Activated CD4-positive, alpha-beta T cell treated with anti-CD3 and anti-CD28 coated beads, Interleukin-2, amount 50 U/mL, for 16 hours (primary cell): Measurements from ENCODE around the gene UCP3.

Source experiments
- DNase-seq: peaks from one replicate; pipeline ENCODE4 v3.0.0-alpha.2; 2020

Gene UCP3, protein sequence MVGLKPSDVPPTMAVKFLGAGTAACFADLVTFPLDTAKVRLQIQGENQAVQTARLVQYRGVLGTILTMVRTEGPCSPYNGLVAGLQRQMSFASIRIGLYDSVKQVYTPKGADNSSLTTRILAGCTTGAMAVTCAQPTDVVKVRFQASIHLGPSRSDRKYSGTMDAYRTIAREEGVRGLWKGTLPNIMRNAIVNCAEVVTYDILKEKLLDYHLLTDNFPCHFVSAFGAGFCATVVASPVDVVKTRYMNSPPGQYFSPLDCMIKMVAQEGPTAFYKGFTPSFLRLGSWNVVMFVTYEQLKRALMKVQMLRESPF

DNA sequence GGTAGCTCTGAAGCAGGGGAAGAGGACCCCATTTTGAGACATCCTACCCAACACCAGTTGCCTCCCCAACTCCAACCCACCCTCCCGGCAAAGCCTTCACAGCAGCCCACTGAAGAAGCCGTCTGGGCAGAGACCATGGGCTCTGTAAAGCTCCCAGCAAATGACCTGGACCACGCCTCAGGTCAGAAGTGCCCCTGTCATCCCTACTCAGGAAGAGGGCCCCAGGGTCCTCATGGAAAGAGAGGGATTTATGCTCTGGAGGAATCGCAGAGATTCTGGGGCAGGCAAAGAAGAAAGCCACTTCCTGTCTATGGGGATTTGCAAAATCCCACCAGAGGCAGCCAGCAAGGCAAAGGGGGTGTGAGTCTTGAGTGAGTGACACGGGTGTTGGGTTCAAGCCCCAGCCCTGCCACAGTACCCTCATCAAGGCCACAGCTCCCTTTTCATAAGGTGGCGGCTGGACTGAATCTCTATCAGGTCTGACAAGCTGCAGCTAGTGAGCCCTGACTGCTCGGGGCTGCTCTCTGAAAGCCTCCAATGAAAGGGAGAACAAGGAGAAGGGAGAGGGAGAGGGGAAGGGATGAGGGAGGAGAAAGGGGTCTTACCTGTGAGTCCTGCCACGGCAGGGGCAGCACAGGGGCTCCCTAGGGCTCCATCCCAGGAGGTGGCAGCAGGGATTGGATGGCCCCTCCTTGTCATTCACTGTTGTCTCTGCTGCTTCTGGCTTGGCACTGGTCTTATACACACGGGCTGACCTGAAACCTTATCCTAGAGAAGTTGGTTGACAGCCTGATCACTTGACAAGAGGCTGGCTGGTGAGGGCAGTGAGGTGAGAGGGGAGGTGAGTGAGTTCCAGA, at the start of gene UCP3:
TSS of gene UCP3 (minus strand) at position 713 of the 857 bp plus-strand sequence. CDS start 2,043 bp downstream, outside the sequence.
- no peak for DNase-seq

DNA sequence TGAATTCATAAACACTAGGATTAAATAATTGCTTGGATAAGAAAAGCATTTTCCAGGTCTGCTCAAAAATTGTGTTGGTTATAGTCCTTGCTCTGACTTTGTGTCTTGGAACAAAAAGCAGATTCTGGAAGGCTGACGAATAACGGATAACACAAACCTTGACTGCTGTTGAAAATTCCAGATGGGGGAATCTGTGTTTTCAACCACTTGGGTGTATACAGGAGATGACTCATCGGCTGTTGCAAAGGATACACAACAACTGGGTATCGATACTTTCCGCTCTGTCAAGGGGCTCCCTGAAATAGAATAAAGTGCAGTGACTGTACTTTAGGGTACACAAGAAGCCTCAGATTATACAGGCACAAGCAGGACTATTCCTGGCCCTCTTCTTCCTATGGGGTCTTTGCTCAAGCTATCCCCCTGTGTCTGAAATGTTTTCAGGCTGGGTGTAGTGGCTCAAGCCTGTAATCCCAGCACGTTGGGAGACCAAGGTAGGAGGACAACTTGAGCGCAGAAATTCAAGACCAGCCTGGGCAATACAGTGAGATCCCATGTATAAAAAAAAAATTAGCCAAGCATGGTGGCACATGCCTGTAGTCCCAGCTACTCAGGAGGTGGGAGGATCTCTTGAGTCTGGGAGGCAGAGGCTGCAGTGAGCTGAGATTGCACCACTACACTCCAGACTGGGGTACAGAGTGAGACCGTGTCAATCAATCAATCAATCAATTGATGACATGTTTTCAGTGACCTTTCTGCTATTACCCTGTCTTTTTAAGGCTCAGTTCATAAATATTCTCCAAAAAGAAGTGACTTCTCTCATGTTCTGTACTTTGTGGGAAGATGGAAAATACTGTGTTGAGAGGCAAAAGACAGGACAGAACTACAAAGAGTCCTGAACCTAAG, 48.6 kb upstream of the UCP3 start:
- DNase-seq = no peak

DNA sequence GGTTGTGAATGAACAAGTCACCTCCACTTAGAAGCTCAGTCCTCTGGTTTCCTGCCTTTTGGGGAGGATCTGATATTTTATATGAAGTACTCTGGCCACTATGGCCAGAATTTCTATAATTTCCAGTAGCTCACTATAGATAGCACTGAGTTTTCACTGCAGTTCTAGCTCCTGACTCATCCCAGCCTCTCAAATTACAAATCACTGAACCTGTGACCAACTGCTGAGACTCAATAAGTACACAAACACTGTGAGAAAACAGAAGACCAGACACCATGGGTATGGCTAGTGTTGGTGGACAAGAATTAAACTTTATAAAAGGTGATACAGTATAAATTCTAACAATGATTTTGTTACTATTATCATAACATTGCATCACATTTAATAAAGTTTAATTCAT, 47.1 kb upstream of the UCP3 start:
- DNase-seq = no peak

DNA sequence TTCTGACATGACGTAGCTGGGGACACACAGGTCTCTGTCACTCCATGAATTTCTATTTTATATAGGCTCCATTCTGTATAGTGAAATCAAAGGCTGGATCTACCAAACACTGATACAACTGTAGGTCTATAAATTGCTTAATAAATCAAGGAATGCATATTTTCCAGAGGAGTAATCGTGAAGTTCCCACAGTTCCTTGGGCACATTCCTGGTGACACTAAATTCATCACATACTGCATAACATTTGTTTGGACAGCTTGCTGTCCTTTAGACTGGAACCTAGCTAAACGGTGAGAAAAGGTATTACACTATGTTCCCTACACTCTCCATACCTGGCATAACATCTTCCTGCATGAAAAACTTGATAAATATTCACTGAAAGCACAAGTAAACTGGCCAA, 41.6 kb upstream of the UCP3 start:
- DNase-seq = no peak

DNA sequence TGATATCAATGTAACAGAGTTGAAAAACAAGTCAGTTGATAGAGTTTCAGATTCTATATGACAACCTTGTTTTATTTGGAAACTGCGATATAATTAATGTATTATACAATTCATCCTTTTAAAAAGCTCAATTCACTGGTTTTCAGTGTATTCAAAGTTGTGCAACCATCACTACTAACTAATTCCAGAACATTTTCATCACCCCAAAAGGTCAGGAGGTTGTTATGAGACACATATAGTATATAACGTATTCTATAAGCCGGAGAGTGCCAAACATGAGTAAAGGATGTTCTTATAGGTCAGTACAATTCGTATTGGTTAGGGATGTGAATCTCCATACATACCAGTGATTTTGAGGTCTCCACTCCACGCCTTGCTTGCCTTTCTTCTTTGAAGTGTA, 40.1 kb upstream of the UCP3 start:
- DNase-seq = no peak

DNA sequence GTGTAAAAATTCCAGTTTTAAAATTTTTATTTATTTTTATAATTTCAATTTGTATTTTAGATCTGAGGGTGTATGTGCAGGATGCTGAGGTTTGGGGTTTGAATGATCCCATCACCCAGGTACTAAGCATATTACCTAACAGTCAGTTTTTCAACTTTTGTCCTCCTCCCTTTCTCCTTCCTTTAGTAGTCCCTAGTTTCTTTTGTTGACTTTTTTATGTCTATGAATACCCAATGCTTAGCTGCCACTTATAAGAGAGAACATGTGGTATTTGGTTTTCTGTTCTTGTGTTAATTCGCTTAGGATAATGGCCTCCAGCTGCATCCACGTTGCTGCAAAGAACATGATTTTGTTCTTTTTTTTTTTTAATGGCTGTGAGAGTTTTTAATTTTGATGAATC, 35.7 kb upstream of the UCP3 start:
- no peak for DNase-seq

DNA sequence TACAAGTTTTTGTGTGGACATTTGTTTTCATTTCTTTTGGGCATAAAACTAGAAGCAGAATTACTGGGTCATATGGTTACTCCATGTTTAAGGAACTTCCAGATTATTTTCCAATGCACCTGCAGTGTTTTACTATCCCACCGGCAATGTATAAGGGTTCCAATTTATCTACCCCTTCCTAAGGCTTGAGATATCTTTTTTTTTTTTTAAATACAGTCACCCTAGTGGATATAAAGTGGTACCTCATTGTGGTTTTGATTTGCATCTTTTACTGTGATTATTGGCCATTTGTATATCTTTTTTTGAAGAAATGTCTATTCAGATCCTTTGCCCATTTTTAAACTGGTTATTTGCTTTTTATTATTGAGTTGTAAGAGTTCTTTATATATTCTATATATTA, 34.6 kb upstream of the UCP3 start:
- DNase-seq = no peak

DNA sequence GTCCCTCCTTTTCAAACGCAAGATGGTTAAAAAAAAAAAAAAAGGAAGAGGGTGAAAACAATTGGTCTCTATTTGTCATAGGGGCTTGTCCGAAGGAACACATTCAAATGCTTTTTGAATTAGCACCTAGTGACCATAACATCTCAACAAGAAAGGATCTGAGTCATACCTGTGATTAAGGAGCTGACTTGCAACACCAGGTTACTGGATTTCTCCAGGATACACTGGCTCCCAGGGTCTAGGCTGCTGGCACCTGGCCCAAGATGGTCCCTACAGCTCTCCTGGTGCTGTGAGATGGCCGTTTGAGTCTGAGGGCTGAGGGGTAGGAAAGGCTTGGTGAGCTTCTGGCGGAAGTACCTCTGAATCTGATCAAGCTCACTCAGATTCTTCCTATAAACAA, 28.4 kb upstream of the UCP3 start:
- no peak for DNase-seq

DNA sequence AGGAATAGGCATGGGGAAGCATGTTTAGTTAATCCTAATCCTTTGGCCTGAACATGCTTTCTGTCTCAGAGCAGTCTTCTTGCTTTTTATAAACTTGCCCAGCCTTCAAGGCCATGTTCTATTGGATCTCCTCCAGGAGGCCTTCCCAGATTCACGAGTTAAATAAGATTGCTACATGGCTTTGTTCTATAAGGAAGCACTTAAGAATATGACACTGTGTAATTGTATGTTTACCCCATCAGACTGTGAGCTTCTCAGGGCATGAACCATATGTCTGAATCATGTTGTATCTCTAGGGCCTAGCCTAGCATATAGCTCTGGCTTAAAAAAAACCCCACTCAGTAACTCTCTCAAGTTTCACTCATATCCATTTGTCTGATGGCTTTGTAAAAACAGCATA, 26.4 kb upstream of the UCP3 start:
- DNase-seq = no peak

DNA sequence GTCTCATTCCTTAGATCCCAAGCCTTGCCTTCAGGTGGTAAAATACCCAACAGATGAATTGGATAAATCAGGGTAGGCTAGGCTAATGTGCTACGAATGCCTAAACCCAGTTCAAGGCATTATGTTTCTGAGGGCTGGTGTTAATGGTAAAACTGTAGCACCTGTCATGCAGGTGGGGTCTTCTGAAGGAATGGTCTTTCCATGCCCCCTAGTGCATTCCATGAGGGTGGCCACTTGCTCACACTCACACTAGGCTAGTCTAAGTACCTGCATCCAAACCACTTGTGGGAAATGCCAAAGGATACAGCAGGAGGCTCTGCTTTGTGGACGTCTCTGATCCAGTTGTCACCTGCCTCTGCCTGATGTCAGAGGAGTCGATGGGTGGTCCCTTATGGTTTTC, 24.2 kb upstream of the UCP3 start:
- no peak for DNase-seq

DNA sequence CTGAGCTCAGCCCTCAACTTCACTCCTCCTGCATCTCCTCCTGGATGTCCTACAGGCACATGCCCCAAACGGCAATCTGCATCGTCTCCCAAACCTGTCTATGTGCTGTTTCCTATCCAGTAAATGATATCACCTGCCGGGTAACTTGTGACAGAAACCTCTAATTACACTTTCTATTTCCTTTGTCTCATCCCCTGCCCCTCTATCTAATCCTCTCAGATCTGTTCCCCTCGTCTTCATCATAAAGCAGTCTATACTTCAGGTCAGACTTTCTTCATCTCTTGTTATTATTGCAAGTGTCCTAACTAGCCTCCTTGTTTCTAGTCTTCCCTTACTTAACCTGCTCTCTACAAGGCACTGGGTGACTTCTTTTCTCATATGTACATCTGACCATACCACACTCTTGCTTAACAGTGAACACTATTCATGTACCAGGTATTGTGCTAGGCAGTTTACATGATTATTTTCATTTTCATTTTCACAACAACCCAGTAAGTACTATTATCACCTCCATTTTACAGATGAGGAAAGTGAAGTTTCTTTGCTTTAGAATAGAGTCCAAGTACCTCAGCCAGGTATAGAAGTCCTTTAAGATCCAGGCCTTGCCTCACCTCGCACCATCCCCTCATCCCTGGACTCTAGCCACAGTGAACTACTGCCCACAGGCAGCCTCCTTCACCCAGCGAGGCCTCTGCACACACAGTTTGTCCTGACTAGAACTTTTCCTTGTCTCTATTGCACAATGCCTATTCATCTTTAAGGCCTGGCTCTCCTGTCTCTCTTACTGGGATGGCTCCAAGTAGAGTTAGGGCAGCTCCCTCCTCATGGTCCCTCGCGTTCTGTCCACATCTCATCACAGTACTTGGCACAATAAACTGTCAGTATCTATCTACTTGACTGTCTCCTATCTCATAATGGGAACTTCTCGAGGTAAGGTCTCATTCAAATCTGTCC, 22.1 kb upstream of the UCP3 start:
- DNase-seq = no peak

DNA sequence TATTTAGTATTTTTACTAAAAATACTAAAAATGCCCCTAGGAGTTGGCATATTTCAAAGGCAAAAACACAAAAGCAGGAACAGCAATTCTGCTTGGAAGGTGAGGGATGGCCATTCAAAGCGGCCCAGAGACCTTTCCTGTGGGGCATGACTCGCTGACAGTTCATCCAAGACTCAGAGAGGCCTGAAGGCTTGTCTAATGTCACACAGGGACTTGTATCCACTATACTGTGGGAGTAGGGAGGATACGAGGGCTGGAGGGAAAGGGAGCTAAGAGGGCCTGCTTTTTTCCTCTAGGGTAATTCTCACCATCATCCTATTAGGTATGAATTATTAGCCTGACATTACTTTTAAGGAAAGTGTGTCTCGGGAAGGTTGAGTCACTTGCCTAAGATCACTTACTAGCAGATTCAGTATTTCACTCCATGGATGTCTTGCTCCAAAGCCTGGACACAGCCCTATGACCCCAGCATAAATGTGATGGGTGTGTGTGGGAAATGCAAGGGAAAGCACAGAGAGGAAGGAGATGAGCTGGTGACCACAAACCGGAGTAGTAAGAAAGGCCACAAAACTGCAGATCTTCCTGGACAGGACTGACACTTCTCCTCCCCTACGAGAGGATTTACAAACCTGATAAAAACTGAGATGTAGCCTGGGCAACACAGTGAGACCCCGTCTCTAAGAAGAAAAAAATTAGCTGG, 16.7 kb upstream of the UCP3 start:
- peak; percentile 57 for DNase-seq

DNA sequence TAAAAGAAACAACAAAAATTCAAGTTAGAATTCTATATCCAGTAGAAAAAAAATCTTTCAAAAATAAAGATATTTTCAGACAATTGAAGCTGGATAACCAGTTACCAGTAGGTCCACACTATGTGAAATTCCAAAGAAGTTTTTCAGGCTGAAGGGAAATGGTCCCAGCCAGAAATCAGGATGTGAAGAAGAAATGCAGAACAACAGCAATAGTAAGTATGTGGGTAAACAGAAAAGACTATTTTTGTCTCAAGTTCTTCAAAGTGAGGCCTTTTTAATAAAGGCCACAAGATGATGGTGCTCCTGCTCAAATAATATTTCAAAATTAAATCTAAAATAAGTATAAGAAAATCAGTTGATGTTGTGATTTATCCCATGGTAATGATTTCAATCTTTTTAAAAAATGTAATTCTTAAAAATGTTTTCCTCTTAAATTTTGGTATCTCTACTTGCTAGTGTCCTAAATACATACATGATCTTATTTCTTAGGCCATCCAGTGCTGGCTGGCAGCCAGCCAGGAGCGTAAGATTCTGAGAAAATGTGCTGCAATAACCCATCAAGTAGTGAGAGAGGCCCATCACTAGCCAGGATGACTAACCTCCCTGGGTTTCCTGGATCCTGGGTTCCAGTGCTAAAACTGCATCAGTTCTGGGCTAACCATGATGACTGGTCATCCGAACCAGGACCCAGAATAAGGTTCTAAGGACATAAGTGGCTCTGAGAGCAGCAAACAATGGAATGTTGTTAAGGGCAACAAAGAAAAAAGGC, 15.6 kb upstream of the UCP3 start:
- peak; percentile 82 for DNase-seq

DNA sequence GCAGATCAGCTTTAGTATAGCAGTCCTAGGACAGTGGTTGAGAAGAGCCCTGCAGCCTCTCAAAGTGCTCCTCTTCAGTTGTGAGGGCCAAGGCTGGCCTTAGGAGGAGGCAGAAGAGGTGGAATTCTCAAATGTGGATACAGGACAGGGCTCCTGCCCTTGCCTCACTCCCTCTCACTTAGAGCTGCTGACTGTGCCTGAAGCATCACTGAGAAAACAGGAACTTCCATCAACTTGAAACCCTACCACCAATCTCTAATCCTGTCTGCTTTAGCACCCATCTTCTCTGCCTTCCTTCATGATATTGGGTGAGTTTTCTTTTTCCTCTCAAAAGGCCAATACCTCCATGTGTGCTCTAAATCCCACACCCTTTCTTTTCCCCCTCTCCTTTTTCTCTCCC, 14.4 kb upstream of the UCP3 start:
- DNase-seq = no peak

DNA sequence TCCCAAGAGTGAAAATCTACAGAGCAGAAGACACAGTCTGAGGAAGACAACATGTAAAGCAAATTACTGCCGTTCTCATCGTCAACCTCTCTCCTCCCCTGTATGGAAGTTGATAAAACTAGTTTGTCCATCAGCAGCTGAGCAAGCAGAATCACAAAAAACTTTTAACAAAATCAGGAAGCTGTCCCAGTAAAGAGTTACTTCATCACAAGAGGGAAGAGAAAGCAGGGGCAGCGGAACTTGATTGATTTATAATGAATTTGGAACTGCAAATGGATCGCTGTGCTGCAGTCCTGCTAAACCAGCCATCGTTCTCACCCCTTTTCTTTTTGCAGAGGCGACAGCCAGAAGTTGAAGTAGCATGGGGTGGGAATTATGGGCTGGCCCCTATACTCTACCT, 13.7 kb upstream of the UCP3 start:
- DNase-seq = no peak

DNA sequence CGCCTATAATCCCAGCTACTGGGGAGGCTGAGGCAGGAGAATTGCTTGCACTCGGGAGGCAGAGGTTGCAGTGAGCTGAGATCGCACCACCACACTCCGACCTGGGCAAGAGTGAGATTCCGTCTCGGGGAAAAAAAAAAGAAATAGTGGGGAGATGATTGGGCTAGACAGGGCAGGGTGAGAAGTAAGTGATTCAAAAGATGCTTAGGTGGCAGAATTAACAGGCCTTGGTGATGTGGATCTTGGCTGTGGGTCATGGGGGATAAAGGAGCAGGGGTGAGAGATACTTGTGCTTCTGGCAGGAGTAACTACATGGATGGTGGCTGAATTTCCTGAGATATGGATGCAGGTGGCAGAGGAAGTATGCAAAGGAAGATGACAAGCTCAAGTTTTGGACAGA, 13.1 kb upstream of the UCP3 start:
- DNase-seq = no peak

DNA sequence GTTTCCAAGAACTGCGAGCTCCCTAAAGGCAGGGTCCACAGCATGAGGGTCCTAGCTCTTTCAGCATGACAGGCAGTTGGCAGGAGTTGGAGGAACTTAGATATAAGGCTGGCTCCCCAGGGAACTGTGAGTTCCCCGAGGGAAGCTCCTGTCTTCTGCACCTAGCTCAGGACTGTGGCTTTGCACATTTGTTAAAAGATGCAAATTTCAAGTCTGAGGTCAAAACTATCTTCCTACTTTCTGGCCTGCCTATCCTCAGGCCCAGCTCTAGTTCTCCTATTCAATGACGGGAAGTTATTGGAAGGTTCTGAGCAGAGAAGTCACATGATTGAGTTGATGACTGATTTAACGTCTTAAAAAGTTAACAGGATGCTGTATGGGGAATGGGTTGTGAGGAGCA, 11.7 kb upstream of the UCP3 start:
- DNase-seq = peak; percentile 58

DNA sequence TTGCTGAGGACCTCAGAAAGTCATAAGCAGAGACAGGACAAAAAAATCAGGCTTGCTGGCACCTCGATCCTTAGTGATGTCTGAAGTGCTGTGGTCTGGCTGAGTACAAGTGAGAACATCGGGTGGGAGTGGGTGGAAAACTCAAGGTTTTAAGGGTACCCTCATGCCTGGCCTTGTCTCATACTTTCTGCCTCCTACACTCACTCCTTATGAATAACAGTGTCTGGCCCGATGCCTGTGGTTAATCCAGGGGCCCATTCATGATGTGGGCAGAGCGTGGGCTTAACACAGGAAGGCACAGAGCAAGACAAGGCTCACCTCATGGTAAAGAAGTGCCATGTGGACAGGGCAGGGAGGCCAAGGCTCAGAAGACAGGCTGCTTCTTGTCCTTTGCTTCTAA, 11.0 kb upstream of the UCP3 start:
- DNase-seq = peak; percentile 83

DNA sequence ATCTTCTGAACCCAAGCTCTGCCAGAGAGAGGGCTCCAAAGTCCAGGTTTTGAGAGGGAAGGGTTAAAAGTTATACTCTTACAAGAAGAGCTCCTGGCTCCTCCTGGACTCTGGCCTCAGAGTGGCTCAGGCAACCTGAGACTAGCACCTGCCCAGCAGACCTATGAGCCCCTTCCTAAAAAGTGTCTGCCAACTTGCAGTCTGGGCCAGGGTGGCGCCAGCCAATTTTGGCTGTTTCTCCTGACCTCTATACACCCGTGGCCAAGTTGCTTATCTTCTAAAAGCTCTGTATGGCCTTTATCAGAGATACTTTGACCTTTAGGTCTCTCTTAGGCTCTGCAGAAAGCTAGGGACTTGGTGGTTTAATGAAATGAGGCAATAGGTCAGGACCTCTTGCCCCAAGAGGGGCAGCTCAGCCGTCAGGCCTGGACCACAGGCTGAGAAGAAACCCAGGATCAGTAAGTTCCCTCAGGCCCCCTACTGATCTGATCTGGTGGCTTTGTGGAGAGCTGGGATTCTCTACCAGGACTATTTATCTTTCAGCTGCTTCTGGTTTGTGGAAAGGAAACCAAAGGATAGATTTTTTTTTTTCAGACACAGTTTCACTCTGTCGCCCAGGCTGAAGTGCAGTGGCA, 10.3 kb upstream of the UCP3 start:
- DNase-seq = no peak

DNA sequence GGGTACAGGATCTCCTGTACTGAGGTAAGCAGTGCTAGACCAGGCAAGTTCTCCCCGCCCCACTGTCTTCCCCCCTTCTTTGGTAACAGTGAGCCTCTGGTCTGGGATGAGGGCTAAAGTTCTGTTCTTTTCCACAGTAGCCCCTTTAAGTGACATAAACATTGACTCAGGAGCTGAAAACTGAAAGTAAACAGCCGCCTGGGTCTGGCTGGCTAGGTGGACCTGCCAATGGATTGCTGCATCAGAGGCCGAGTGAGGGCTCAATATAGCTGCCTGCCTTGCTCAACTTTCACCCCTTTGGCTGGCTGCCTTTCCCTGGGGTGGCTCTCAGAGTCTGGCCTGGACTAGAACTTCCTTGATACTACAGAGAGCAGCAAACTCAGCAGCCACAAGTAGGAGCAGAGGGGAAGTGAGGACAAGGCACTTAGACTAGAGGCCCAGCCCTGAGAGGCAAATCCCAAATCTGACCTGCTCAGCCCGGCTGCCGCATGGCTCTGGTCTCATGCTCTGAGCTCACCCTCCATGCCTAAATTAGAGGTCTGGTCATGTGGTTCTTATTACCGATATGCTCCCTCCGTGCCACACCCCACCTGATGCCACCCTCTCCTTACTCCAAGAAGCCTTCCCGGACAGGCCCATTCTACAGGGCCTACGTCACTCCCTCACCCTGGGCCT, 9.6 kb upstream of the UCP3 start:
- no peak for DNase-seq
